HG03571 (cell line): ENCODE measurements around the gene LYPD6B.

Experiments used
- ATAC-seq: cut with Tn5 transposase; IDR thresholded peaks from one replicate; pipeline ENCODE4 v1.9.1; 2021; ENCODE audit not compliant: unreplicated experiment

LYPD6B gene

GRCh38 chr2:149104221-149104620, 65.7 kb downstream of the LYPD6B start:
- ATAC-seq = no peak

GRCh38 chr2:149112068-149112467, 73.6 kb downstream of the LYPD6B start:
- ATAC-seq = no peak

- no peak for ATAC-seq
Observed at GRCh38 chr2:149112713-149113112, 74.2 kb downstream of the LYPD6B start.

GRCh38 chr2:149115781-149116180, 77.3 kb downstream of the LYPD6B start:
- ATAC-seq = no peak

- no peak for ATAC-seq
Observed at GRCh38 chr2:149119368-149119767, 80.9 kb downstream of the LYPD6B start.

- no peak for ATAC-seq
Observed at GRCh38 chr2:149122516-149122915, 84.0 kb downstream of the LYPD6B start.

- no peak for ATAC-seq
Observed at GRCh38 chr2:149125031-149125725, 86.7 kb downstream of the LYPD6B start.

GRCh38 chr2:149129433-149129832, 90.9 kb downstream of the LYPD6B start:
- ATAC-seq = no peak

- no peak for ATAC-seq
Observed at GRCh38 chr2:149132339-149132738, 93.8 kb downstream of the LYPD6B start.

- no peak for ATAC-seq
Observed at GRCh38 chr2:149132901-149133300, 94.4 kb downstream of the LYPD6B start.

GRCh38 chr2:149134335-149134923, 95.9 kb downstream of the LYPD6B start:
- ATAC-seq = no peak

GRCh38 chr2:149136111-149136510, 97.6 kb downstream of the LYPD6B start:
- no peak for ATAC-seq

GRCh38 chr2:149141046-149141445, 102.5 kb downstream of the LYPD6B start:
- no peak for ATAC-seq

GRCh38 chr2:149143734-149144133, 105.2 kb downstream of the LYPD6B start:
- ATAC-seq = no peak

GRCh38 chr2:149145314-149146295, 107.1 kb downstream of the LYPD6B start:
- ATAC-seq = no peak

- ATAC-seq = no peak
Observed at GRCh38 chr2:149146876-149147275, 108.4 kb downstream of the LYPD6B start.

- ATAC-seq = no peak
Observed at GRCh38 chr2:149148194-149149006, 109.9 kb downstream of the LYPD6B start.

GRCh38 chr2:149149007-149149297, 110.5 kb downstream of the LYPD6B start:
- no peak for ATAC-seq

- ATAC-seq = no peak
Observed at GRCh38 chr2:149152469-149152953, 114.0 kb downstream of the LYPD6B start.

GRCh38 chr2:149155196-149155969, 116.9 kb downstream of the LYPD6B start:
- no peak for ATAC-seq
